Suppressor macrophage treated with lipopolysaccharide for 4 hours (primary cell): ENCODE measurements around the gene PTPN5.

Experiments
- DNase-seq: peaks from one replicate; pipeline ENCODE4 v3.0.0-alpha.2; 2020

PTPN5 gene

GRCh38 chr11:18736590-18737148 is 54.9 kb downstream of the PTPN5 start:
- no peak for DNase-seq

- no peak for DNase-seq
Measured at GRCh38 chr11:18733202-18733601, 58.4 kb downstream of the PTPN5 start.

GRCh38 chr11:18731949-18732821 is 59.4 kb downstream of the PTPN5 start:
- peak; percentile 55 for DNase-seq

- DNase-seq = no peak
Measured at GRCh38 chr11:18731441-18731840, 60.2 kb downstream of the PTPN5 start.

GRCh38 chr11:18730020-18730419 is 61.6 kb downstream of the PTPN5 start:
- DNase-seq = no peak

- no peak for DNase-seq
Measured at GRCh38 chr11:18729426-18729825, 62.2 kb downstream of the PTPN5 start.

GRCh38 chr11:18728658-18729057 is 62.9 kb downstream of the PTPN5 start:
- DNase-seq = no peak

- DNase-seq = peak; percentile 54
Measured at GRCh38 chr11:18727479-18728236, 63.9 kb downstream of the PTPN5 start.

GRCh38 chr11:18726040-18726439 is 65.6 kb downstream of the PTPN5 start, which contains the start of gene IGSF22:
Gene IGSF22 (minus strand): TSS chr11:18726188. CDS start chr11:18724236, 1,952 bp downstream.
- DNase-seq = no peak

- DNase-seq = no peak
Measured at GRCh38 chr11:18723991-18724390, 67.6 kb downstream of the PTPN5 start.

- DNase-seq = no peak
Measured at GRCh38 chr11:18722293-18722637, 69.3 kb downstream of the PTPN5 start.

- DNase-seq = peak; percentile 67
Measured at GRCh38 chr11:18721561-18722292, 69.9 kb downstream of the PTPN5 start.

- DNase-seq = peak; percentile 41
Measured at GRCh38 chr11:18720808-18721560, 70.6 kb downstream of the PTPN5 start.

GRCh38 chr11:18720091-18720807 is 71.3 kb downstream of the PTPN5 start:
- no peak for DNase-seq

- DNase-seq = no peak
Measured at GRCh38 chr11:18715476-18715875, 76.1 kb downstream of the PTPN5 start.

GRCh38 chr11:18714443-18714780 is 77.2 kb downstream of the PTPN5 start:
- no peak for DNase-seq

- no peak for DNase-seq
Measured at GRCh38 chr11:18713646-18714442, 77.8 kb downstream of the PTPN5 start.

- DNase-seq = no peak
Measured at GRCh38 chr11:18710545-18710944, 81.1 kb downstream of the PTPN5 start.

- DNase-seq = no peak
Measured at GRCh38 chr11:18709414-18709813, 82.2 kb downstream of the PTPN5 start.

GRCh38 chr11:18707811-18708340 is 83.7 kb downstream of the PTPN5 start:
- DNase-seq = no peak
